Dedifferentiated amniotic fluid mesenchymal stem cell (primary cell): ENCODE results near the gene ZNF467.

ENCODE experiments used
- DNase-seq: peaks from one replicate; pipeline ENCODE4 v3.0.0-alpha.2; 2016; ENCODE audit errors: extremely low spot score

ZNF467 gene

DNA sequence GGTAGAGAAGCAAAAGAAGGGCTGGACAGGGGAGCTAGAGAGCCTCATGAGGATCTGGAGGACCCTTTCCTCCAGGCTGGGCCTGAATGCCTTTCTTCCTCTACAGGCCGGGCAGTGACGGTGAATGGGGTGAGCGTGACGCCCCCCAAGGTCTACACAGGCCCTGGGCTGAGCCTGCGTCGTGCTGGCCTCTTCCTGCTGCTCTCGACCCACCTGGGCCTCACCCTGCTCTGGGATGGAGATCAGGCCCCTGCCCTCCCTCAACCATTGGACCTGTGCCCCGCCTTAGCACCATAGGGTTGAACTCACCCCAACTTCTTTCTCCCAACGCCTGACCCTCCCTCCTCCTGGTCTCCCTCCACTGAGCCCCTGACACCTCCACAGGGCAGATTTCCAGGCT, 12.6 kb upstream of the ZNF467 start:
- DNase-seq, result no peak

DNA sequence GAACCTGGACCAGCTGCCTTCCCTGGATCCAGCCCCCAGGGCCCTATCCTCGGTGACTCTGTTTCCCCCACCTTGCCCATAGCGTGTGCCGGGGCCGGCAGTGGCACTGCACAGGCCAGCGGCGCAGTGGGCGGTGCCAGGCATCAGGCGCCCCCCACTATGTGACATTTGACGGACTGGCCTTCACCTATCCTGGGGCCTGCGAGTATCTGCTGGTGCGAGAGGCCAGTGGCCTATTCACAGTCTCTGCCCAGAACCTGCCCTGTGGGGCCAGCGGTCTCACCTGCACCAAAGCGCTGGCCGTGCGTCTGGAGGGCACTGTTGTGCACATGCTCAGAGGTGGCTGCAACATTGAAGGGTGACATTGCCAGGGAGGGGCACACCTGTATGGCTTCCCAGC, 12.0 kb upstream of the ZNF467 start:
- no peak for DNase-seq

DNA sequence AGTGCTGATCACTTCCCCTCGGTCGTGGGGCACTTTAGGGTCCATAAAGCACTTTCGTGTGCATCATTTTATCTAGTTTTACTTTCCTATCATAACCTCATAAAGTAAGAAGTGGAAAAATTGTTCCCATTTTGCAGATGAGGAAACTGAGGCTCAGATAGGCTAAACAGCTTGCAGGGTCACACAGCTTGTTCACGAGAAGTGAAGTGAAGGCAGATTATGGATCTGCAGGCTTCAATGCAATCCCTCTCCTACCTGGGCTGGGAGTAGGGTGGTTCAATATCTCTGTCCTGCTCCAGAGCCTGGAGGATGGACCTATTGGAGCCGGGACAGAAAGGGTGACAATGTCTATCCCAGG, 10.8 kb upstream of the ZNF467 start:
- DNase-seq, result no peak

DNA sequence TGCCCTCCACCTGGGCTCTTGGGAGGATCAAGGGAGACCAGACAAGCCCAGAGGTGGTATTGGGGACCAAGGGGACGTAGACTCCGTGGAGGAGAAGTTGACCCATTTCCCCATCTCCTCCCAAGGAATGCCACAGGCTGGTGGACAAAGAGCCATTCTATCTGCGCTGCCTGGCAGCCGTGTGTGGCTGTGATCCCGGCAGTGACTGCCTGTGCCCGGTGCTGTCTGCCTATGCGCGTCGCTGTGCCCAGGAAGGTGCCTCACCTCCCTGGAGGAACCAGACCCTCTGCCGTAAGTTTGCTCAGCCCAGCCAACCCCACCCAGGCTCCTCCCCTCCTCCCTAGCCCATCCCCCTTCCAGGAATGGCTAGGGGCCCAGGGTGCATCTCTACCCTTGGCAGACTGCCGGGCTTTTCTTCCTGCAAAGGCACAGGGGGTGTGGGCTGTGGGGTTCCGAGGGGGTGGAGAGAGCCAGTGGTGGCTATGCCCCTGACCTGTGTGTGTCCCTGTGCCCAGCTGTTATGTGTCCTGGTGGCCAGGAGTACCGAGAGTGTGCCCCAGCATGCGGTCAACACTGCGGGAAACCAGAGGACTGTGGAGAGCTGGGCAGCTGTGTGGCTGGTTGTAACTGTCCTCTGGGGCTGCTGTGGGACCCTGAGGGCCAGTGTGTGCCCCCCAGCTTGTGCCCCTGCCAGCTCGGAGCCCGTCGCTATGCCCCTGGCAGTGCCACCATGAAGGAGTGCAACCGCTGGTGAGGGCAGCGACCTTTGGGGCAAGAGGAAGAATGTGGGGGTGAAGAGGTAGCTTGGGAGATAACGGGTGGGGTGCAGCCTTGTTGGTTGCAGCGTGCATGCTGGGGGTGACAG, 10.2 kb upstream of the ZNF467 start:
- DNase-seq, result no peak

DNA sequence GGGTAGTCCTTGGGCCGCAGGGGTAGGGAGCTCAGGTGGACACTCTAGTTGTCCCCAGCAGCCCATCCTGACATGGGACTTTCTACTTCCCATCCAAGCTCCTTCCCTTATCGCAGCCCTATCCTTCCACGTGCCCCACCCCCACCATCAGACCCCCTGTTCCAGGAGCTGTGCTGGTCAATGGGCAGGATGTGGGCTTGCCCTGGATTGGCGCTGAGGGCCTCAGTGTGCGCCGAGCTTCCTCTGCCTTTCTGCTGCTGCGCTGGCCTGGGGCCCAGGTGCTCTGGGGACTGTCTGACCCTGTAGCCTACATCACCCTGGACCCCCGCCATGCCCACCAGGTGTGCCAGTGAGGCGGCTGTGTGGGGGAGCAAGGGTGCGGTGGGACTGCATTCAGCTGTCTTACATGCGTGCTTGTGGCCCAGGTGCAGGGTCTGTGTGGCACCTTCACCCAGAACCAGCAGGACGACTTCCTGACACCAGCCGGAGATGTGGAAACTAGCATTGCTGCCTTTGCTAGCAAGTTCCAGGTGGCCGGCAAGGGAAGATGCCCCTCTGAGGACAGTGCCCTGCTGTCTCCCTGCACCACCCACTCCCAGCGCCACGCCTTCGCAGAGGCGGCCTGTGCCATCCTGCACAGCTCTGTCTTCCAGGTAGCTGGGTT, 9.4 kb upstream of the ZNF467 start:
- DNase-seq, result no peak

DNA sequence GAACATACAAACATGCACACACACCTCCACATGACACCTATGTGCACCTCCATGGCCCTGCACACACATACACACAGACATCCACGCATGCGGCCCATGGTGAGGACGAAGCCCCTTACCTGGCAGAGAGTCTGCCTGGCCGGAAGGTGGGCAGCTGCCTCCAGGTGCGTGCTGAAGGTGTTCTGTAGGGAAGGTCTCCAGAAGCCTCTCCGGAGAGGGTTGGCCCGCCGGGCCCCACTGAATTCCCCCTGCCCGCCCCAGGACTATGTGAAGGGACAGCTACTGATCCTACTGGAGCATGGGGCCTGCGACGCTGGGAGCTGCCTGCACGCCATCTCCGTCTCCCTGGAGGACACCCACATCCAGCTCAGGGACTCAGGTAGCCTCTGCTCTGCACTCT, 8.5 kb upstream of the ZNF467 start:
- DNase-seq, result no peak

DNA sequence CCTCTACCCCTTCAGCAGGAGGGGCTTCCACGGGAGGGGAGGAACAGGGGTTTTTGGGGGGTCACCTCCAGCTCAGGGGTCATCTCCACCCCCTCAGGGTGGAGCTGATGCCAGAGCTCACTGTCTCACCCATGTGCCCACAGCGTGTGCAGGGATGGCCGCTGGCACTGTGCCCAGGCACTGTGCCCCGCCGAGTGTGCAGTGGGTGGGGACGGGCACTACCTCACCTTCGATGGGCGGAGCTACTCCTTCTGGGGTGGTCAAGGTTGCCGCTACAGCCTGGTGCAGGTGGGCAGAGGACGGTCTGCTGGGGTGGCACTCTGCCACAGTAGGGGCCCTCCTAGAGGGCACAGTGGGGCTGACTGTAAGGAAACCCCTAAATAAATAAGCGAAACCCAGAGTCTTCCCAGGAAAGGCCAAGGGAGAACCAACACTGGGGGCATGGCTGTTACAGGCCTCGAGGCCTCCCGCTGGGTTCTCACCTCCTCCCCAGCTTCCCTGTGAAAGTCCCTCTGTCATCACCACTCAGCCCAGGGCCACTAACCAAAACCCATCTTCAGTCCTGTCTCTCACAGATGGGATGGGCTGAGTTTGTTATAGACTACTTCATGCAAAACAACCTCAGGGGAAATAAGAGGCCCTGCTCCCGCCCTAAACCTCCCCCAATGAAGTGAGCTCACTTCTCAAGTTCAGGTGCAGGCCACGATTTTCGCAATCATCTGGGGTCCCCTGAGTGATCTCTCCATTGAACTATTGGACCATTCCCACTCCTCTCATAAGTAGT, 7.4 kb upstream of the ZNF467 start:
- DNase-seq, result no peak

DNA sequence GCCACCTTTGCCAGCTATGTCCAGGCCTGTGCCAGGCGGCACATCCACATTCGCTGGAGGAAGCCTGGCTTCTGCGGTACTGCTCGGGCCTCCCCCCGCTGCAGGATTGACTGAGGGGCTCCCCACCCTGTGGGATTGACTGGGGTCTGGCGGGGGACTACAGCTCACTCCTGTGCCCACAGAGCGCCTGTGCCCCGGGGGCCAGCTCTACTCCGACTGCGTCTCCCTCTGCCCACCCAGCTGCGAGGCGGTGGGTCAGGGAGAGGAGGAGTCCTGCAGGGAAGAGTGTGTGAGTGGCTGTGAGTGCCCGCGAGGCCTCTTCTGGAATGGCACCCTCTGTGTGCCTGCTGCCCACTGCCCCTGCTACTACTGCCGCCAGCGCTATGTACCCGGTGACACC, 6.7 kb upstream of the ZNF467 start:
- DNase-seq, result no peak

DNA sequence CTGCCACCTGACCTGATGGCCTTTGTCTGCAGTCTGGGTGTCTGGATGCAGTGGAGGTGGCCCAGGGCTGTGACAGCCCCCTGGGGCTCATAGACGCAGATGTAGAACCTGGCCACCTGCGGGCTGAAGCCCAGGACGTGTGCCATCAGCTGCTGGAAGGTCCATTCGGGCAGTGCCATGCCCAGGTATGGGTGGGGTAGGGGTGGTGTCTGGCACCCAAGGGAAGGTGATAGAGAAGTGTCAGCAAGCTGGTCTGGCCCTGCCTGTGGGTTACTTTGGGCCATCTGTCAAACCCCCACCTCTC, 6.1 kb upstream of the ZNF467 start:
- DNase-seq, result no peak

DNA sequence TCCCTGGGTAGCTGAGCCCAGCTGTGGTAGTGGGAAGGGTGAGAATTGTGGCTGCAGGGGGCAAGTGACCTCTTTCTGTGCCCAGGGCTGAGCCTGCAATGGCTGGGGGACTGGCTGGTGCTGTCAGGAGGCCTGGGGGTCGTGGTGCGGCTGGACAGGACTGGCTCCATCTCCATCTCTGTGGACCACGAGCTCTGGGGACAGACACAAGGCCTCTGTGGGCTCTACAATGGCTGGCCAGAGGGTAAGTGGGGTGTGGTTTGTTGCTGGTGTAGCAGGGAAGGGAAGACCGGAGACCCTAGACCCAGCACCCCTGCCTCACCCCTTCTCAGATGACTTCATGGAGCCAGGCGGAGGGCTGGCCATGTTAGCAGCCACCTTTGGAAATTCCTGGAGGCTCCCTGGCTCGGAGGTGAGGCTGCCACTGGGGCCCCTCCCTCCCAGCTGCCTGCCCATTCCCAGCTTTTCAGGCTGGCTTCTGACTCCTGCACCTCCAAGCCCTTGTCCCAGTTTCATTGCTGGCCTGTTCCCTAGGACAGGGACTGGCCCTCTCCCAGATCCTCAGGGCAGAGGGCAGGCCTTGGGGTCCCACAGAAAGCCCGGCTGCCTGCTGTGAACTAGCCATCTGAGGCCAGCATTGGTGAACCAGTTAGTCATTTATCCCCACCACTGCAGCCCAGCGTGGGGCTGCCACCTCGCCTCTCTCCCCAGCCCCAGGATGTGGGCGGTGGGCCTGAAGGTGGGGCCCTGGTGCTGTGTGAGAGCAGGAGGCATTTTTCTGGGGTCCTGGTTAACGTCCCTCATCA, 5.5 kb upstream of the ZNF467 start:
- DNase-seq, result no peak

DNA sequence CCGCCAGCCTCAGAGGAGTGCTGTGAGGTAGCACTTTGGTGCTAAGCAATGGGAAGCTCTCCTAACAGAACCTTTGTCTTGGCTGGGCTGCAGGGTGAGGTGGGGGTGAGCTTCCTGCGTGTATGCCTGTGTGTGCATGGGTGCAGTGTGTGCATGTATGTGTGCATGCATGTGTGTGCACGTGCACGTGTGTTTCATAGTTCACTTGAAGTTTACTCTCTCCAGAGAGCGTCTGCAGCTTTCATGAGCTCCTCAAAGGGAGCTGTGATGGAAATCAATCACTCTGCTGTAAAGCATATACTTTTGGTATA, 4.9 kb upstream of the ZNF467 start:
- no peak for DNase-seq

DNA sequence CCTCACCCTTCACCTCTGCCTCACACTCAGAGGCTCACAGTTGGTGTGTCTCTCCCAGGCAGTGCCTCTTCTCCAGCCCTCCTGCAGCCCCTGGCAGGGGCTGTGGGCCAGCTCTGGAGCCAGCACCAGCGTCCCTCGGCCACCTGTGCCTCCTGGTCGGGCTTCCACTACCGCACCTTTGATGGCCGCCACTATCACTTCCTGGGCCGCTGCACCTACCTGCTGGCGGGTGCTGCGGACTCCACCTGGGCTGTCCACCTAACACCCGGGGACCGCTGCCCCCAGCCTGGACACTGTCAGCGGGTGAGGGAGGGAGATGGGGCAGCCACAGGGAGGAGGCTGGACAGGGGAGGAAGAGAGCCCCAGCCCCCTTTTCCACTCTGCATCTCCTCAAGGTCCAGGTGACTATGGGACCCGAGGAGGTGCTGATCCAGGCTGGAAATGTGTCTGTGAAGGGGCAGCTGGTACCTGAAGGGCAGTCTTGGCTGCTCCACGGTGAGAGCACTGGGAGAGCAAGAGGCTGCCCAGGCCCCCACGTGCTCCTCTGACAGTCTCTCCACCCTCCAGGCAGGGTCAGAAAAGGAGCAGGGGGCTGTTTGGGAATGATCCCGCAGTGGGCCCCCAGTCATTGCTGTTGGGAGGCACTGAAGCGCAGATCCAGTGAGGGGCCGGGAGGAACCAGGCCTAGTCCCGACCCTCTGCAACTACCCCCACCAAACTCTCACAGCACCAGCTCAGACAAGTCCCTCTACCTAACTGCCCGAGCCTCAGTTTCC, 4.4 kb upstream of the ZNF467 start:
- no peak for DNase-seq

DNA sequence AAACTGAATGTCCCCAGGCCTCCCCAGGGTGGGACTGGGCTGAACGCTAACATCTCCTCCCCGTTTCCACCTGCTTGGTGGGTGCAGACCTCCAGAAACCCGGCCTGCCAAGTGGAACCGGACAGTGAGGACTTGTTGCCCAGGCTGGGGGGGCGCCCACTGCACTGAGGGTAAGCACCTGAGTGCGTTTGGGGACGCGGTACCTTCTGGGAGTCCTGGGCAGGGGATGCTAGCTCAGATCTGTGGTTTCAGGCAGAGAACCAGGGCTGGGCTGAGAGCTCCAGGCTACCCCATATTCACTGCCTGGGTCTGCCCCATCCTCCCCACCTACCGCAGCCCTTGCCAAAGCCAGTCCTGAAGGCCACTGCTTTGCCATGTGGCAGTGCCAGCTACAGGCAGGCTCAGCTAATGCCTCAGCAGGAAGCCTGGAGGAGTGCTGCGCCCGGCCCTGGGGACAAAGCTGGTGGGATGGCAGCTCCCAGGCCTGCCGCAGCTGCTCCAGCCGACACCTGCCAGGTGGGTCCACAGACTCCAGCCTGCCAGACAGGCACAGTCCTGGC, 3.5 kb upstream of the ZNF467 start:
- DNase-seq, result no peak

DNA sequence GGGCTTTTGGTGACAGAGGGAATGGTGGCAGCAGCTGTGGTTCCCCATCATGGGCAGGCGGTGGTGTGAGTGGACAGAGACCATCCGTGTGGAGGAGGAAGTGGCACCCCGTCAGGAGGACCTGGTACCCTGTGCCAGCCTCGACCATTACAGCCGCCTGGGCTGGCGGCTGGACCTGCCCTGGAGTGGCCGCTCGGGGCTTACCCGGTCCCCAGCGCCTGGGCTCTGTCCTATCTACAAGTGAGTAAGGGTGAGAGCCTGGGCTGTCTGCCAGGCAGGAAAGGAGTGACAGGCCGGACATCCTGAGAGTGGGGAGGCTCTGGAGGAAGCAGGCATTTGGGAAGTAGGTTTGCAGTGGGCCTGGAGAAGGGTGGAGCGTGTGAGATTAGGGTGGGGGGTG, 2.9 kb upstream of the ZNF467 start:
- DNase-seq, result no peak

DNA sequence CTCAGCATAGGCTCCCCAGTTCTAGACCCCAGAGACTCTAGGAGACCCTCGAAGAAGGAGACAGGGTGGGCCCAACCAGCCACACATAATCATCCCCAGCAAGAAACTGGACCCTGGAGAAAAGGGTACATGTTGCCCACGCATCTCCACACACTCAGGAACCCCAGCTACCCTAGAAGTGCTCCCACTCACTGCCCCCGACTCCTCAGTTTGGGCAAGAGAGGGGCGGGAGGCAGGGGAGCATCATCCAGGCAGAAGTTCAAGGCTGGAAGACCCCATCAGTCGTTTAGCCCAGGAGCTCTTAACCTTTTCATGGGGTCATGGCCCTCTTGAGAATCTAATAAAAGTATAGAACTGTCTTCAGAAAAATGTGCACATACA, 1.8 kb upstream of the ZNF467 start:
- DNase-seq, result no peak

DNA sequence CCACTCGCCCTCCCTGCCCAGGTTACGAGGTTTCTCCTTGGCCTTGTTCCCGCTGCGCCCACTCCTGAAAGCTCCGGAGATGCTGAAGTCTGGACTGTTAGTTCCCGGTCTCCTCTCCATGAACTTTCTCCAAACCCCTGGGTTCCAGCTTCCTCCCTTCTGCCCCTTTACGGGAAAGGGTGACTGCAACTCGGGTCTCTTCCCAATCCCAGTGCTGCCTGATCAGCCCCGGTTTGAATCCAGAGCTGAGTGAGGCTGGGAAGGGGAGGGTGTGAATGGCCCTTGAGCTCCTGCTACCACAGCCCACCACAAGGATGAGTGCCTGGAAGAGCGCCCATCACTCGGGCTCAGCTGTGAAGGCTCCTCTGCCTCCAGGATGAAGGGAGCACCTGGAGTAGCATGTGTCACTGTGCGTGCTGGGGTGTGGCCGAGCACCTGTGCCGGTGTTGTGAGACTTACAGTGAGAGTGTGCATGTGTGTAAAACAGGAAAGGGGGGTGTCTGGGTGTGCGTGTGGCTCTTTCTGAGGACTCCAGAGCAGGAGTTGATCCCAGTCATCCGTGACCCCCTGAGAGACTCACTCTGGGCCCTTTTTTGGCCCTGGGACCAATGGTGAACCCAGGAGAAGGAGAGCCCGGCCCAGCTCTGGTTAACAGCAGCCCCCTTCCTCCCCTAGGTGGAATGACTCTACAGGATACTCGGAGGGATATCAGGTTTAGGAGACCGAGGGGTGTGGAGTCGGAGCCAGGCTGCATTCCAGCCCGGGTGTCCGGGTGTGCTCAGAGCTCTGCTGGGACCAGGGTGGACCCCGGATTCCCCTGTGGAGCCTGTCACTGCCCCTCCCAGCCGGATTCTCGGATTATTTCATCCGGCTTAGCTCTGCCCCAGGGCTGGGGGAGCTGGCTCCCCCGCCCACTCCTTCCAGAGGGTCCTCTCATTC, 1.1 kb upstream of the ZNF467 start:
- DNase-seq, result no peak

DNA sequence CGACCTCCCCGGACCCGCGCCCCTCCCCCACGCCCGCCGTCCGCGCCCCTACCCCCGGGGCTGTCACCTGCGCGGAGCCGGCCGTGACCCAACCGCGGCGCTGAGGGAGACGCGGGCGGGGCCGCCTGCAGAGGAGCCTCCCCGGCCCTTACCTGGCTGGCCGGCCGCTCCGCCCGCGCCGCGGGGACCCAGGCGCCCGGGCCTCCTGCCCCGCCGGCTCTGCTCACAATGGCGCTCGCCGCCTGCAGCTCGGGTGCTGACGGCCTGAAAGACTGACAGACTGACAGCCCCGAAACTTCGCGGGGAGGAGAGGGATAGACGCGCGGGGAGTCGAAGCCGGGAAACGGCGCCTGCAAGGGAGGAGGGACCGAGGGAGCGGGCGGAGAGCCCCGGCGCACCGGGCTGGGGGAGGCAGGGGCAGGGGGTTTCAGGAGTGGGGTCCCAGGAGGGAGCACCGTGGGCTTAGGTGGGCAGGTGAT, 393 bp downstream of the ZNF467 start:
- DNase-seq, result no peak

DNA sequence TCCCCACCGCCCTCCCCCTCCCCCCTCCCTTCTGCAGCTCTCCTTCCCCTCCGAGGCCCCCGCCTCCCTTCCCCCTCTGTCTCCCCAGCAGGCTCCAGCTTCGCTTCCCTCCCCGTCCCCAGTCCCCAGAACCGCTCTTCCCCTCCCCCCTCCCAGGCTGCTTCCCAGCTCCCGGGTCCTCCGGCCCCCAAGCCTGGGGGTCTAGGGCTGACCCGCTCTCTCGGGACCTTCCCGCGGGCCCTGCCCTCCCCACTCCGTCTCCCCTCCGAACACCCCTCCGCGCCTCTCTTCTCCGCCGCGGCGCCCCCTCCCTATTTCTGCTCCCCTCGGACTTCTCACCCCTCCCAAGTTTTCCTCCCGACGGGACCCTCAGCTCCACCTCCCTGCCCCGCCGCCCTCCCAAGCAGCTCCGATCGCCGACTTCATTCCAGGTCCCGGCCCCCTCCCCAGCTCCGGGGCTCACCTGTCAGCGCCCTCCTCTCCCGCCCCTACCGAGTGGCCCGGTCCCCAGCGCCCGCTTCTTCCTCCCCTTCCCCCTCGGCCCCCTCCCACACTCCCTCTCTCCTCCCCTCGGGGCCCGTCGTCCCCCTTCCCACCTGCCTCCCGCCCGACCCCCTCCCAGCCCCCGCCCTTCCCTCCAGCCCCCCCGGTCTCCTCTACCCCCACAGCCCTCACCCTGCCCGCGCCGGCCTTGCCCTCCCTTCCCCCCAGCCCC, 990 bp downstream of the ZNF467 start:
- DNase-seq, result no peak

DNA sequence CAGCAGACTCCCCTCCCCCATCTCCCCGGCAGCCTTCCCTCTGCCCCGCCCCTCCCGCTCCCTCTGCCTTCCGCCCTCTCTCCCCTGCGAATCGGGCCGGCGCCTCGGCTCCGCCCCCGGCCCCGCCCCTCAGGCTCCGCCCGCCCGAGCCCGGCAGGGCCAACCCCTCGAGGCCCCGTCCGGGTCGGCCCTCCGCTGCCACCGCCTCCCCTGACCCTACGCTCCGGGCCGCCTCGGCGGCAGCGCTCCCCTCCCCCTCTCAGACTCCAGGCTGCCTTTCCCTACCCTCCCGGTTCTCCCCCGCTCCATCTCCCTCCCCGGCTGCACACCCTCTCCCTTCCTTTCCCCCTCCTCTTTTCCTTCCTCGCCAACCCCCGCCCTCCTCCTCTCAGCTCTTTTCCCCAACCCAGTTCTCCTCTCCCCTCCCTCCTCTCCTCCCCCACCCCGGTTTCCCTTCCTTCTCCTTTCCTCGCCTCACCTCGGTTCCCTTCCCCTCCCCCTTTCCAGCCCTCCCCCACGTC, 1.6 kb downstream of the ZNF467 start:
- DNase-seq, result peak; percentile 59
